ENCODE data around the gene PLB1. TPM values are rescaled to one million over a fixed set of nuclear protein-coding genes. Genes with fewer than 3 reads are reported as not detected.

Gene PLB1
- total RNA-seq, 1 experiment from 2014 or later, result 0.44 TPM

DNA sequence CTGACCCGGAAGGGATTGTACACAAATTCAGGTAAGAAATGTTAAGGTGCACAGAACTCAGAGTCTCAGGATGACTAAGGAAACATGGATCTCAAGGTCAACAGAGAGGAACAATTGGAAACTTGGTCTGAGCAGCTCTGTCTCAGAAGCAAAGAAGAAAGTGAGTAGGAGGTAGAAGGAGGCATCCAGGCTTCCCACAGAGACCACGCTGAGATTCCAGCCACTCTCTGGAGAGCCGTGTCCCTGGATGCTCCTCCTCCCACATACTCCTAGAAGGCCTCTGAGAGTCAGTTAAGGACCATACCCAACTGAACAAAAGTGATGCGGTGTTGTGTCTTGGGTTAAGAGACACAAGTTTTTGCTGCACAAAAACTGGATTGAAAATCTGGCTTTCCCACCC lies 8.6 kb upstream of the PLB1 start (continued):
- no peak for TF ChIP-seq STAT6 (CRISPR knock-in tag; conservative IDR thresholded peaks at IDR 0.05; ENCODE audit: low read depth)

DNA sequence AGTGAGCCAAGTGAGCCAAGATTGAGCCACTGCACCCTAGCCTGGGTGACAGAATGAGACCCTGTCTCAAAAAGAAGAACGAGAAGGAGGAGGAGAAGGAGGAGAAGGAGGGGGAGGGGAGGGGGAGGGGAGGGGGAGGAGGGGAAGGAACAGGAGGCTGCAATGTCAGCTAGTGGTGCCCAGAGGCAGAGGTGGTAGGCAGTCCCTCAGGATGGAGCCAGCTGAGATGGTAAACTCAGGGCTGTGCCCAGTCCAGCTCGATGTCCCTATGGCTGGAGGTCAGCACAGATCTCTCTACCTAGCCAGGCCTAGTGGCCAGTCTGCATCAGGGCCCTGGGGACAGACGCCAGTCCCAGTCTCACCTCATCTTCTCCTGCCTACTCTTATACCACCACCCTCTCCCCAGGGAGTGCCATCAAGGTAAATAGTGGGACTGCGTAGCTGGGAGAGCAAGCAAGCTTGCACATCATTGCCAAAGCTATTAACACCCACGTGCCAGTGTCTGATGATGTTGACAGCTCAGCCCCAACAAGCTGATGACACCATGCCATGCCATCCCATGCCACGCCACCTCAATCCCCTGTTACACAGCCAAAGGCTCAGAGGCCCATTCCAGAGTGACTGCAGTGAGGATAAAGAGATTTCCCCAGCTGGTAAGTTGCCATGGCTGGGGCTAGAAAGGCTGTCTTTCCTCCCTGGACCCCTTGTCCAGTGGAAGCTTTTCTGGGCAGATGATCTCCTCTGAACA lies 7.6 kb upstream of the PLB1 start:
- H3K4me1 Mint-ChIP-seq, result peaks cover 2% of the 10 kb centered on the region; the same call in 1 of the 2 replicates
- POLR2A ChIA-PET, result no interaction called here
- CTCF ChIA-PET, result interaction anchor here (0.6 to 1.4 kb wide), 4 partner anchors 36 to 805 kb away, joined by 3 to 4 read pairs (median 4); no protein-coding TSS in a partner anchor

GRCh38 chr2:28488858-28489575 lies 6.8 kb upstream of the PLB1 start:
- Mint-ChIP-seq H3K9me3 (peaks cover 15% of the 10 kb centered on the region), H3K36me3 (no peaks in the 10 kb centered on the region), H3K4me1 (peaks cover 2% of the 10 kb centered on the region; the same call in 1 of the 2 replicates), H3K27ac (no peak overlapping the region), H3K27me3 (ENCODE audit: low read depth) (peaks cover 3% of the 10 kb centered on the region), H3K4me3 (no peak overlapping the region)
- ATAC-seq (peak; percentile 51; the same call in 1 of the 2 replicates), DNase-seq (ENCODE audit: low spot score) (no peak)
- ChIA-PET POLR2A (no interaction called here), CTCF (interaction anchor here (1.1 to 1.4 kb wide), 3 partner anchors 36 to 806 kb away, joined by 3 to 4 read pairs (median 4); no protein-coding TSS in a partner anchor)
- TF ChIP-seq, protein P1, sequence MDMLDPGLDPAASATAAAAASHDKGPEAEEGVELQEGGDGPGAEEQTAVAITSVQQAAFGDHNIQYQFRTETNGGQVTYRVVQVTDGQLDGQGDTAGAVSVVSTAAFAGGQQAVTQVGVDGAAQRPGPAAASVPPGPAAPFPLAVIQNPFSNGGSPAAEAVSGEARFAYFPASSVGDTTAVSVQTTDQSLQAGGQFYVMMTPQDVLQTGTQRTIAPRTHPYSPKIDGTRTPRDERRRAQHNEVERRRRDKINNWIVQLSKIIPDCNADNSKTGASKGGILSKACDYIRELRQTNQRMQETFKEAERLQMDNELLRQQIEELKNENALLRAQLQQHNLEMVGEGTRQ (CRISPR knock-in tag; IDR thresholded peaks at IDR 0.05), result no peak
- TF ChIP-seq IRF1 (CRISPR knock-in tag; IDR thresholded peaks at IDR 0.05) (no peak), ZNF423 (CRISPR knock-in tag; IDR thresholded peaks at IDR 0.05) (no peak), MXD4 (CRISPR knock-in tag; IDR thresholded peaks at IDR 0.05; ENCODE audit: borderline replicate concordance) (no peak), NR1H2 (CRISPR knock-in tag; IDR thresholded peaks at IDR 0.05) (no peak), GRHL2 (CRISPR knock-in tag; IDR thresholded peaks at IDR 0.05; ENCODE audit: insufficient replicate concordance, severe bottlenecking) (no peak), AR (CRISPR knock-in tag; IDR thresholded peaks at IDR 0.05) (no peak), E2F4 (CRISPR knock-in tag; IDR thresholded peaks at IDR 0.05; ENCODE audit: borderline replicate concordance, low read depth) (no peak), ZNF532 (CRISPR knock-in tag; IDR thresholded peaks at IDR 0.05; ENCODE audit: borderline replicate concordance) (no peak), ATF1 (CRISPR knock-in tag; IDR thresholded peaks at IDR 0.05) (no peak)
- TF ChIP-seq, protein P2, sequence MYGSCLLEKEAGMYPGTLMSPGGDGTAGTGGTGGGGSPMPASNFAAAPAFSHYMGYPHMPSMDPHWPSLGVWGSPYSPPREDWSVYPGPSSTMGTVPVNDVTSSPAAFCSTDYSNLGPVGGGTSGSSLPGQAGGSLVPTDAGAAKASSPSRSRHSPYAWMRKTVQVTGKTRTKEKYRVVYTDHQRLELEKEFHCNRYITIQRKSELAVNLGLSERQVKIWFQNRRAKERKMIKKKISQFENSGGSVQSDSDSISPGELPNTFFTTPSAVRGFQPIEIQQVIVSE (CRISPR knock-in tag; IDR thresholded peaks at IDR 0.05; ENCODE audit: borderline replicate concordance), result no peak
- TF ChIP-seq, protein P3, sequence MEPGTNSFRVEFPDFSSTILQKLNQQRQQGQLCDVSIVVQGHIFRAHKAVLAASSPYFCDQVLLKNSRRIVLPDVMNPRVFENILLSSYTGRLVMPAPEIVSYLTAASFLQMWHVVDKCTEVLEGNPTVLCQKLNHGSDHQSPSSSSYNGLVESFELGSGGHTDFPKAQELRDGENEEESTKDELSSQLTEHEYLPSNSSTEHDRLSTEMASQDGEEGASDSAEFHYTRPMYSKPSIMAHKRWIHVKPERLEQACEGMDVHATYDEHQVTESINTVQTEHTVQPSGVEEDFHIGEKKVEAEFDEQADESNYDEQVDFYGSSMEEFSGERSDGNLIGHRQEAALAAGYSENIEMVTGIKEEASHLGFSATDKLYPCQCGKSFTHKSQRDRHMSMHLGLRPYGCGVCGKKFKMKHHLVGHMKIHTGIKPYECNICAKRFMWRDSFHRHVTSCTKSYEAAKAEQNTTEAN (CRISPR knock-in tag; IDR thresholded peaks at IDR 0.05), result no peak

More for the DNA sequence above, 7.6 kb upstream of the PLB1 start:
- TF ChIP-seq MXD4 (CRISPR knock-in tag; IDR thresholded peaks at IDR 0.05; ENCODE audit: borderline replicate concordance) (no peak), ELF4 (CRISPR knock-in tag; IDR thresholded peaks at IDR 0.05; ENCODE audit: low read depth) (no peak)
- peaks cover 3% of the 10 kb centered on the region for H3K27me3 Mint-ChIP-seq (ENCODE audit: low read depth)
- peaks cover 15% of the 10 kb centered on the region for H3K9me3 Mint-ChIP-seq
- no peak overlapping the region for H3K4me3 Mint-ChIP-seq
- DNase-seq (ENCODE audit: low spot score) (no peak), ATAC-seq (no peak)
- no peaks in the 10 kb centered on the region for H3K36me3 Mint-ChIP-seq
- no peak overlapping the region for H3K27ac Mint-ChIP-seq
